Stimulated activated CD8-positive, alpha-beta memory T cell treated with anti-CD3 and anti-CD28 coated beads, Interleukin-7, amount 100 ng/mL, for 4 hours (primary cell): ENCODE data around the gene MCAT.
"Not testable (repeated sequence)": the region's sequence is repeated elsewhere in the genome, so short reads cannot be mapped to it uniquely, and the experiment has no call there.

ENCODE experiments used
- DNase-seq, 2 donors: peaks; one replicate each; pipeline ENCODE4 v3.0.0-alpha.2; 2020; ENCODE audit warnings: low read depth in 2 of 2

MCAT gene

DNA sequence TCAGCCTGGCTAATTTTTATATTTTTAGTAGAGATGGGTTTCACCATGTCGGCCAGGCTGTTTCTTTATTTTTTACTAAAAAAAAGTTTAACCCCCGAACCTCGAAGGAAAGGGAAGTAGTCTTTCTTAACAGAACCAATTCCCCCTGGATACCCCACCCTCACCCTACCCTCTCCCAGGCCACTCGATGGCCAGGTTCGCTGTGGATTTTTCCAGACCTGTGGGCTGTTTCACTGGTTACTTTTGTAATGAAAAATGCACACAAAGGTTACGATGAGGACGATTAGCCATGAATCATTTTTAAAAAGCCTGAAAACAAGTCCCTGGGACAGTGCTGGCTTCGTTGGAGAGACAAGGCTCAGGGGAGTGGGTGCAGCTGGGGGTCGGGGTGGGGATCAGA lies 10.7 kb upstream of the MCAT start:
- no peak for DNase-seq

DNA sequence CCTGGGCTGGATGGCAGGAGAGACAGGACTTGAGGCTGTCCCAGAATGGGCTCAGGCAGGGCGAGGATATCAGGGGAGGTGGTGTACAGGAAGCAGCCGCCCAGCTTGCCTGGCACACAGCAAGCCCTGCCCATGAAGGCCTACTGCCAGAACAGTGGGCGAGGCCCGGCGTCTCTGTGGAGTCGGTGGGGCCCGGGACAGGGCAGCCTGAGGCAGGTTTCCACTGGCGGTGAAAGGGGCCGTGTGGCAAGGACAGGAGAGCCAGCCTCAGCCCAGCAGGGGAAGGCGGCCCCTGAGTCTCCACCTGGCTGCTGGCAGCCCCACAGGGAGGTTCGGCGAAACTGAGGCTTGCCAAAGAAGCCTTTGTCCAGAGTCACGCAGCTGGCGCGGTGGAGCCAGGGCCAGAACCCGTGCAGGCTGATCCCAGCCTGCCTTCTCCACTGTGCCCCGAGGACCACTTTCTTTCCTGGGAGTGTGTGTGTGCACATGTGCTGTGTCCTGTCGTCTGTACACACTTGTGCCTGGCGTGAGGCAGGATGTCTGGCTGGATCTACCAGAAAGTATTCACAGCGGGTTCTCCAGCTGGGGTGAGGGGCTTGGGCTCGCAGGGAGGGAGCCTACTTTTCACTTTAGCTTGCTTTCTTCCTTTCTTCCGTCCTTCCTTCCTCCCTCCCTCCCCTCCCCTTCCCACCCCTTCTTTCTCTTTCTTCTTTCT lies 9.3 kb upstream of the MCAT start:
- DNase-seq: peak in 1 of 2 donors; percentile 50

DNA sequence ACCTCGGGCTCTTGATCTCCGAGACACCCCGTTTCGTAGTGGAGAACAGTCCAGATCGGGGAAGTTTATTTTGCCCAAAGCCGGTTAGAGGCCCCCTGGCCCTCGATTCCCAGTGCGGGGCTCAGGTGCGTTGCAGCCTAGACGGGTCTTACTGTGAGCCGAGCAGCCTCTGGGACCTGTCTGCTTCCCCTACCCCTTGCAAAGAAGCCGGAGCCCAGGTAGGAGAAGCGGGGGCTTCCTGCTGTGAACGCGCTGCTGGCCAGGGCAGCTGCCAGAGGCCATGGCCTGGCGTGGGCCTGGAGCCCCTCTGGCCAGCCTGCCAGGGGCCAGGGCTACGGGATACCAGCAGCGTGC lies 8.8 kb upstream of the MCAT start:
- DNase-seq: no peak

DNA sequence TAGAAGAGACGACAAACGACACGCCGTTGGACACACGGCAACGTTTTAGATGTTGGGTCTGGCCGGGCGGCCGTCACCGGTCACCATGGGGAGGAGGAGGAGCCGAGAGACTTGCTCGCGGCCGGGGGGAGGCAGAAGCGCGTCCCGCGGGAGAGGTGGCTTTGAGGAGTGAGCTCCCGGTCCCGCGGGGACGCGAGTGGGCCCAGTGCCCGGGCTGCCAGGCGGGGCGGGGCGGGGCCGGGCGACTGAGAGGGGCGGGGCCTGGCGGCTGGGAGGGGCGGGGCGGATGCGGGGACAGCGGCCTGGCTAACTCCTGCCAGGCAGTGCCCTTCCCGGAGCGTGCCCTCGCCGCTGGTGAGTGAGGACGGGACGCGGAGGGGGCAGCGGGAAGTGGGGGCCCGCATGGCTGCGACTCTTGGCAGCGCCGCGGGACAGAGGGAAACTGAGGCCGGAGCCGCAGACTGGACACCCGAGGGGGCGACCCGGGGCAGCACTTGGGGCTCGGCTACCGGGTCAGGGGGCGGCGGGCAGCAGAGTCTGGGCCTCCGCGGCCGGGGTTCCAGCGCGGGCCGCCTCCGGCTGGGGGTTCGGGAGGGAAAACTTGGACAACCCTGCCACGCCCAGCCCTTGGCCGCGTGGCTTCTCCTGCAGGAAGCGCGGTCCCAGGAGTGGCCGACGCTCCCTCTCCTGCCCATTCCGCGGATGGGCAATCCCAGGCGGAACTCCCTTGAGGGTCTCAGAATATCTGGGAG lies 8.2 kb upstream of the MCAT start, which contains the start of gene TSPO:
Gene TSPO (plus strand): TSS at position 309 of the 752 bp plus-strand sequence. CDS start 7,680 bp downstream, outside the sequence.
- peak in 1 of 2 donors; percentile 46 for DNase-seq

DNA sequence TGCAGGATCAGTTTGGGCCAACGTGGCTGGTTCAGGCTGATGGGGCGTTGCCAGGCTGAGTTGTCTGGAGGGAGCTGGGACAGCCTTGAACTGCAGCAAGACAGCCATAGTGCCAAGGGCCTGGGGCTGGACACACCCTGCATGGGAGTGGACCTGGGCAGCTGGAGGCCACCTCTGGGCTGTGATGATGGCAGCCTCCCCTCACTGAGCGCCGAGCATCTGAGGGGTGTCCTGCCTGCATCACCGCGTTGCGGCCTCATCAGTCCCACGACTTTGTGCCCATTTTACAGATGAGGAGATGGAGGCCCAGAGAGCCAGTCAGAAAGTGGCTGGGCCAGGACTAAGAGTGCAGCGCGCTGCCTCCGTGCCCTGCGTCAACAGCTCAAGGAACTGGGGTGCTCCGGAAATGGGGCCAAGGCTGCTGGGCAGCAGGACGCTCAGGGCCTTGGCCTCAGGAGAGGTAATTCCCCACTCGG lies 7.6 kb upstream of the MCAT start:
- DNase-seq: no peak

DNA sequence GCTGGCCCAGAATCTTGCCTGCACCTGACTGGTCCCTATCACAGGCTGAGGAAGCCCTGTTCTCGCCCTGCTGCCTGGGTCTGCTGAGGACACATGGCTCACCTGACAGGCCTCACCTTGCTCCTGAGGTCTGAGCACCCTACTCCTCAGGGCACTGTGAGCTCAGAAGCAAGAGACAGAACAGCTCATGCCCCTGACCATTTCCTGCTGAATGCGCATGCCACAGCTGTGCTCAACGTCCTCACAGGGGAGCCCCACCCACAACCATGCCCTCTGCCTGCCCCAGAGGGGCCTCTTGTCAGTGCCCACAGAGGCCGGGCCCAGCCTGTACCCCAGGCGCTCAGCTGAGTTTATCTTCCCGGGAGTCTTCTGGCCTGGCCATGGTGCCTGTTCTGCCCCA lies 5.4 kb upstream of the MCAT start:
- no peak for DNase-seq

DNA sequence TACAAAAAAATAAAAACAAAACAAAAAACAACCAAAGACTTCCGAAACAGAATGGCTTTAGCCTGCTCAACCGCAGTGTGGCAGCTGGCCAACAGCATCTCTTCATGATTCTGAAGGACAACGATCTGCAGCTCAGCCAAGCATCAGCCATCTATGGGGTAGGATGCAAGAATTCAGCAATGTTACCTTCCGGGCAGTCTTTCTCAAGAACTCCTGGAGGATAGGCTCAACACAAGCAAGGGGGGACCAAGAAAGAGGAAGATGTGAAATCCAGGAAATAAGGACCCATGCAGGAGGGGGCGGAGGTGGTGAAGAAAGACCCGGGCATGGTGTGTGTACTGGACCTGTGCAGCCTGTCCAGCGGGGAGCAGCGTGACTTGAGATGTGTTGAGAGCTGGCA lies 4.6 kb upstream of the MCAT start:
- no peak for DNase-seq

DNA sequence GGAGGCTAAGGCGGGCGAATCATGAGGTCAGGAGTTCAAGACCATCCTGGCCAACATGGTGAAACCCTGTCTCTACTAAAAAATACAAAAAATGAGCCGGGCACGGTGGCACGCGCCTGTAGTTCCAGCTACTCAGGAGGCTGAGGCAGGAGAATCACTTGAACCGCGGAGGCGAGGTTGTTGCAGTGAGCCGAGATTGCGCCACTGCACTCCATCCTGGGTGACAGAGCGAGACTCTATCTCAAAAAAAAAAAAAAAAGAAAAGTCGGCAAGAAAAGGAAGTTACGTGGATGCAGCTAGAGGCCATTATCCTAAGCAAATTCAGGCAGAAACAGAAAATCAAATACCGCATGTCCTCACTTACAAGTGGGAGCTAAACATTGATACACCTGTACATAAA lies 3.1 kb upstream of the MCAT start:
- DNase-seq: not testable (repeated sequence)

DNA sequence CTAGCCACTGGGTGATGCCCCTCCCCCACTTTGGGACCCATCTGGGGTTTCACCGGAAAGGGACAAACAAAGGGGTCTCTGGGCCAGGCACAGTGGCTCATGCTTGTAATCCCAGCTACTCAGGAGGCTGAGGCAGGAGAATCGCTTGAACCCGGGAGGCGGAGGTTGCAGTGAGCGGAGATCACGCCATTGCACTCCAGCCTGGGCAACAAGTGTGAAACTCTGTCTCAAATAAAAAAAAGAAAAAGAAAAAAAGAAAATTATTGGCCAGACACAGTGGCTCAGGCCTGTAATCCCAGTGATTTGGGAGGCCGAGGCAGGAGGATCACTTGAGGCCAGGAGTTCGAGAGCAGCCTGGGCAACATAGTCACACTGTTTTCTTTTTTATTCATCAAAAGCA lies 2.2 kb upstream of the MCAT start:
- DNase-seq: not testable (repeated sequence)

DNA sequence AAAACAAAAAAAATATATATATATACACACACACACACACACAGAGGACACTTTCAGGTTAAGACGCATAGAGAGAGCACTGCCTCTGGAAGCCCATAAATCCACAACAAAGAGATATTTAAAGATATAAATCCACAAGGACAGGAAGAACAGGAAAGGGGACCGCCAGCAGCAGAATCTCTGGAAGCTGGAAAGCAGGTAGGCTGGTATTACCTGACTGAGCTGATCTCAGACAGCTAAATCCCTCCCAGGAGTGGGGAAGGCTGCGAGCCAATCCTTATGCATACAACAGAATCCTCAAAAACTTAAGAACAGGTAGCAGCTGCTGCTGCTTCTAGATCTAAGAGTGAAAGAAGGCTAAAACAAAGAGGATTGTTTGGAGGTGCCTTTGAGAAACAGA lies 1.8 kb upstream of the MCAT start:
- no peak for DNase-seq

DNA sequence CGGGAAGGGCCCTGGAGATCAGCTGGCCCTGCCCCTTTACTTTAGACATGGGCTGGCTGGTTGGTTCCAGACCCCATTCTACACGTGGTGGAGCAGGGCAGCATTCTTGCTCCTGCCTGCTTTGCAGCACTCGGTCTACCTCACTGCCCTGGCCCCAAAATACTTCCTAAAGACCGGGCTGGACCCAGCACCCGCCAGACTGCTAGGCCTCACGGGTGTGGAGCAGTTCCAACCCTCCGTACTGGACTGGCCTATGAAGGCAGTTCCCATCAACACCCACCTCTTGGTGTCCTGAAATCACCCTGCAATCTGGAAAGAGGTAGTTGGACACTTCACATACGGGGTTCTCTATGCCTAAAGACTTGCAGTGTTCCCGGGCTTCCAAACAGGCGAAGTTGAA lies 6.4 kb downstream of the MCAT start:
- DNase-seq: no peak

DNA sequence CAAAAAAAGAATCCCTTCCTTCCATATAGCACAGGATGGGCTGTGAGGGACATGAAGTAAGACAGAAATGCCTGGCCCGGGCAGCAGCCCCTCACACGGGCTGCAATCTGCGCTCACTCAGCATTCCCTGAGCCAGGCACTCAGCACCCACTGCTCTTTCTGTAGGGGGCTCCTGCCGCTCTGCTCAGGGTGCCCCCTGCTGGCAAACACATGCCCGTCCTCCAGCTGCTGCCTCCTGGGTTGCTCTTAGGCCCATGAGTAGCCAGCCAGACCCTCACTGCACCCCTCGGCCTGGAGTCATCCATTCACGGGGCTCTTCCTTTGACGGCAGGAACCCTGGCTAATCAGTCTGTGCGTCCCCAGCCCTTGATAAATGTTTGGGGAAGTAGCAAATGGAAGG lies 6.9 kb downstream of the MCAT start:
- peak in 1 of 2 donors; percentile 32 for DNase-seq

DNA sequence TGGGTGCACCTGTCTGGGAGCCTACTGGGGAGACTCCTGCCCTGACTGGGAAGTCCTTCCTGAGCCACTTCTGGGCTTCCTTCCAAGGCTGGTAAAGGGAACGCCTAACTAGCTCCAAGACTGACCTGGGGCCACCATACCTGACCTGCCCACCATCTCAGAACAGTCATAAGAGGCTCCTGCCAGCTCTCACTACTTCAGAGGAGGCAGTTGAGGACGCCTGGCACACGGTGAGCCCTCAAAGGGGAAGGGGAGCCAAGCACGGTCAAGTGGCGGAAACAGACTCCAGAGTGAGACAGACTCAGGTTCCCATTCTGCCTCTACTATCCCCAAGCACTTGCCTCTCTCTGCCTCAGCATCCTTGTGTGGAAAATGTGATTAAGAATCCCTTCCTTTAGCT lies 7.6 kb downstream of the MCAT start:
- DNase-seq: no peak

DNA sequence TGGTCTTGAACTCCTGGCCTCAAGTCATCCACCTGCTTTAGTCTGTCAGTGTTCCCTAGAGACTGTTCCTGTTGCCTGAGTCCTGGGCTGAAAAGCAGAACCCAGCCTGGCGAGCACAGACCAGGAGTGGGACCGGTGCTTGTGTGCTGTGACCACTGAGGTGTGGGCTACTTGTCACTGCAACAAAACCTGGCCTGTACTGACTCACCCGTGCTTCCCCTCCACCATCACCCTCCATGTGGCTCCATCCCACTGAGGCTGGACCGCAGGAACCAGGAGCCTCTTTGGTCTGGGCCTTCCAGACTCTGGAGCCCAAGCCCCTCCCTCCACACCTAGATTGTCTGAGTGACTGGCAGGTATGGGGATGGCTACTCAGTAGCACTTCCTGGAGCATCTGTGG lies 8.6 kb downstream of the MCAT start:
- no peak for DNase-seq

DNA sequence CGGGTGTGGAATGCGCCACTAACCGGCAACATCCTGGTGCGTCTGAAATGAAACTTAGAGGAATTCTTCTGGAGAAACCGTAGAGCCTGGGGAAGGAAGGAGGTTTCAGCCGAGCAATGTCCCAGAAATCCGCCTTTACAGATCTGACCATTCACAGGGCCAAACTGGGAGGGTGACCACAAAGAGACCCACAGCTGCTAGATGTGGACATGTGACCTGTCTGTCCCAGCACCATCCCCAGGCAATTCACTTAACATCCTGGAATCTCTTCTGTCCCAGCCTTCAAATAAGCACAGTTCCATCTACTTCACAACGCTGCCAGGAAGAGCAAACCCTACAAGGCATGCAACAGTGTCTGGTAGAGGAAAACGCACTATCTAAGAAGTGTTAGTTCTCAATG lies 9.8 kb downstream of the MCAT start:
- DNase-seq: no peak

DNA sequence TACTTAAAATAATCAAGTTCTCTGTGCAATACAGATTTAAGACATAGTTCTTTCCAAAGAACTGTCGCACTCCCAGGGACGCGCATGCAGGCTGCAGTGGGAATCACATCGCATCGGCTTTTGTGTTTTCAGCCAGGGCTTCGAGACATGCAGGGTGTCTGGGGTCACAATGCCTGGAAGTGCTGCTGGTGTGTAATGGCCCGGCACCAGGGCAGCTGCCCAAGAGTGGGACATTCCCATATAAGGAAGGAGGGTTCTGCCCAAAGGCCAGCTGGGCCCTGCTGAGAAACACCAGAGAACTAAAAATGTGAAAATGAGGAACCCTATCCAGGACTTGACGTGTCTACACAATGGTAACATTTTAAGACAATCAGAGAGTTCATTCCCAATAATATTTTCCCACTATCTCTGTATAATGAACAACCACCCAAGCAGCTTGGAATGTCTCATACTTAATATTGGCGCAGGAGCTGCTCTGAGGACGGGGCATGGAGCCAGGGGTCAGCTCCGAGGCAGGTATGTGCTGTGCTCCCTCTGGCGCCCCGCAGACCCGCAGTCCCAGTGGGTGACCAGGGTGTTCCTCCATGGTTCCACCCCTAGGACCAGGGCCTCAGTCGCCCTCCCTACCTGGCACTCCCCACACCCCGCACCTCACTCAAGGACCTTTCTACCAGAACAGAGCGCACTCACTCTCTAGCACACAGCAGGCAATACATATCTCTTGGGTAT lies 11.3 kb downstream of the MCAT start:
- DNase-seq: no peak

DNA sequence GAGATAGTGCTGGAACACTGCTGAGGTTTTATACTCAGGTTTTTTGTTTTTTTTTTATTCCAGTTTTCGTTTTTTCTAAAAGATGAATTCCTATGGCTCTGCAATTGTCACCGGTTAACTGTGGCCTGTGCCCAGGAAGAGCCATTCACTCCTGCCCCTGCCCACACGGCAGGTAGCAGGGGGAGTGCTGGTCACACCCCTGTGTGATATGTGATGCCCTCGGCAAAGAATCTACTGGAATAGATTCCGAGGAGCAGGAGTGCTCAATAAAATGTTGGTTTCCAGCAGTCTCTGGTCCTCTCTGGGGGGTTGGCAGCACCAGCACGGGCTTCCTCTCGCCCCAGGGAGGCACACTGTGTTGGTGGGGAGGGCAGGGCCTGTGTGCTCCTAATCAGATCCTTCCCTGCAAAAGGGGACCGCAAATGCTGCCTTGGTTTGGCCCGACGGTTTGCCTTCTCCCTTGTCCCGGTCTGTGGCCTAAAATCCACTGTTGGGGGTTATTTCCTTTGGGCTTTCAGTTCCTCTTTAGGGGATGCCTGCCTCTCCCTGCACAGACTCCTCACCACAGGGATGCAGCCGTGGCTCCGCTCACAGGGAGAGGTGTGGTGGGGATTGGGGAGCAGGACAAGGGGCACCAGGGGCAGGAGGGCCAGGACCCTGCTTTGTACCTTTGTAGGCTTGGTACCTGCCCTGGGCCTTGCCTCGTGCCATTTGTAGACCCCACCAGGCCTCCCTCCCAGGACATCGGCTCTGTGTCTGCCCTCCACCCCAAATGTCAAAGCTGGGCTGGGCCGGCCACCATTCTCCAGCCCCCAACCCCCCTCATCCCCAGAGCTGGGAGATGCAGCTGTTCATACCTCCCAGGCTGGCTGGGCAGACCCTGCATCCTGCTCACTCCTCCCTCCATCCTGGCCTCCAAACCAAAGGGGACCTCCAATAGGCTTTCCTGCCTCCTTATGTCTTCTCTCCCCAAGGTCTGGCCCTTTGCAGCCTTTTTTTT lies 13.5 kb downstream of the MCAT start:
- DNase-seq: no peak

DNA sequence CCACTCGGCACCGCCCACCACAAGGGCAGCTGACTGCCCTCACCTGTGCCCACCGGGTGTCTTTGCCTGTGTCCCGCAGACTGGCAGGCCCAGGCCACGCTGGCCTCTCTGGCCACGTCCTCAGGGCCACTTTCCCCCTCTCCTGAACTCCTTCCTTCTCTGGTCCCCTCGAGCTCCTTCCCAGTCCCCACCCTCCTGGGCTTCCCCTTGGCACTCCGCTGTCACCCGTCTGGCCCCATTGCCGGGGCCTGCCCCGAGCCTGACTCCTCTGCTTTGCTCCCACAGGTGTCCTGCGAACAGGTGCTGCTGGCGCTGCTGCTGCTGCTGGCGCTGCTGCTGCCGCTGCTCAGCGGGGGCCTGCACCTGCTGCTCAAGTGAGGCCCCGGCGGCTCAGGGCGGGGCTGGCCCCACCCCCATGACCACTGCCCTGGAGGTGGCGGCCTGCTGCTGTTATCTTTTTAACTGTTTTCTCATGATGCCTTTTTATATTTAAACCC lies 14.2 kb downstream of the MCAT start:
- no peak for DNase-seq

DNA sequence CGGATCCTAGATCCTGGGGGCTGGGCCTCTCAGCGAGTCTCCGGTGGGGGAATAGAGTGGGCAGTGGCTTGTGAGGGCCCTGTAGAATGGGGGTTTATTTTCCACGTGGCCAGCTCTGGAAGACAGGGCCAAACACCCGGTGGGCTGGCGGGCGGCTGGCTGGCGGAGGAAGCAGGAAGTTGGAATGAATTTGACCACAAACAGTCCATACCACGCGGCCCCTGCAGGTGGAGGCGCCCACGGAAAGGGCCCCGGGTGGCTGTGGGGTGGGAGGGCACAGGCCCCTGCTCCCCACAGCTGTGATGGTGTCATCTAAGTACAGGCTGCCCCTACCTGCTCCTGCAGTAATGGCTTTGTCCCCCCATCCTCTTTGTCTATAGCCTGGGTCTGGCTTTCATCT lies 15.1 kb downstream of the MCAT start:
- no peak for DNase-seq

DNA sequence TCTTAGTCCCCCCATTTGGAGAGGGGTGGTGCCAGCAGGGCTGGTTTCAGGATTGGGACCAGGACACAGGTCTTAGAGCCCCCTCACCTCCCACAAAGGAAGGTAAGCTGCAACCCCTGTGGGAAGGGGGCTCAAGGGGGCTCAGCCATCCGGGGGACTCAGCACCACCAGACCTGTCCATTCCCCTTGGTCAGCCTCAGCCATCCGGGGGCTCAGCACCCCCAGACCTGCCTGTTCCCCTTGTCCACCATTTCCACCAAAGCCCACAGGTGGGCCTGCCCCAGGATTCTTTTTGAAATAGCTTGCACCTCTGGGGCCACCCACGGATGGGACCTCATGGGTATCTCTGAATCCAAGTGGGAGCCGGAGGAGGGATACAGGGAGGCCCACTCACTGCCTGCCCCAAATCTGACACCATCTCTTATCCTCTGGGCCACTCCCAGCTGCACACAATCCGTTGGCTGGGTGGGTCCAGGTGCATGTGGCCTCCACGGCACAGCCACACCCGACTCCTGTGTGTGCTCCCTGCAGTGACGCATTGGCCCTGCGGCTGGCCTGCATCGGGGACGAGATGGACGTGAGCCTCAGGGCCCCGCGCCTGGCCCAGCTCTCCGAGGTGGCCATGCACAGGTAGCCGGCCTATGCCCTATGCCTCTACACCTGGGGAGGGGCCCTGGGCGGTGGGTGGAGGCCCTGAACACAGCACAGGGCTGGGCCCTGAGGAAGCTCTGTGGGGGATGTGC lies 15.9 kb downstream of the MCAT start:
- DNase-seq: no peak
